Ascending aorta (tissue), 2 donors: ENCODE measurements around the gene RAB11FIP4. TPM values are rescaled to one million over a fixed set of nuclear protein-coding genes. Genes with fewer than 3 reads are reported as not detected.

Experiments used
- DNase-seq, 2 donors: peaks; one replicate each; pipeline ENCODE4 v3.0.0-alpha.2; 2019; ENCODE audit warnings: low spot score in 2 of 2
- H3K27ac ChIP-seq, 2 donors: fragments of 200-600 bp; sonication (generic); one replicate each; pipeline ENCODE4 v1.5.1; 2016 to 2017; ENCODE audit warnings: mild to moderate bottlenecking in 1 of 2
- H3K27me3 ChIP-seq: fragments of 200-600 bp; sonication (generic); one replicate; pipeline ENCODE4 v1.5.1; 2017
- H3K36me3 ChIP-seq, 2 donors: fragments of 200-600 bp; sonication (generic); one replicate each; pipeline ENCODE4 v1.5.1; 2016
- H3K4me1 ChIP-seq, 2 donors: fragments of 200-600 bp; sonication (generic); one replicate each; pipeline ENCODE4 v1.5.1; 2016 to 2017; ENCODE audit warnings: mild to moderate bottlenecking in 1 of 2
- H3K4me3 ChIP-seq, 2 donors: fragments of 200-600 bp; sonication (generic); one replicate each; pipeline ENCODE4 v1.5.1; 2016 to 2017; ENCODE audit warnings: mild to moderate bottlenecking in 1 of 2
- H3K9me3 ChIP-seq, 2 donors: fragments of 200-600 bp; sonication (generic); one replicate each; pipeline ENCODE4 v1.5.1; 2016
- intact Hi-C: fragments of 100-400 bp; cut with DNase I; formaldehyde crosslinking; loops from one replicate; pipeline ENCODE4 v1.15.1; 2023
- total RNA-seq: library from RNA; depleted of rRNA; stranded (reverse); fragments of >200 nt; gene quantifications from one replicate; pipeline ENCODE4 v1.1.0, GENCODE V29; 2016
- TF ChIP-seq, protein P1 (sequence below), 3 experiments: fragments of 200-600 bp in 2 of 3; fragments of 450-650 bp in 1 of 3; sonication (generic) in 2 of 3; IDR thresholded peaks; one replicate each; pipeline ENCODE4 v1.5.1; 2016 to 2019; ENCODE audit warnings: antibody characterized with exemption in 3 of 3, mild to moderate bottlenecking in 1 of 3, moderate library complexity in 1 of 3

Gene RAB11FIP4
- total RNA-seq, 1 donor from 2014 or later = 0.85 TPM

GRCh38 chr17:31443386-31443785 is 51.9 kb downstream of the RAB11FIP4 start:
- no peak for DNase-seq
- no peak overlapping the region for H3K27ac ChIP-seq
- intact Hi-C loops = no loop called here
- no peak overlapping the region for H3K4me3 ChIP-seq
- no peaks in the 10 kb centered on the region for H3K4me1 ChIP-seq
- no peaks in the 10 kb centered on the region for H3K9me3 ChIP-seq
- H3K36me3 ChIP-seq = no peaks in the 10 kb centered on the region
- TF ChIP-seq, protein P1, sequence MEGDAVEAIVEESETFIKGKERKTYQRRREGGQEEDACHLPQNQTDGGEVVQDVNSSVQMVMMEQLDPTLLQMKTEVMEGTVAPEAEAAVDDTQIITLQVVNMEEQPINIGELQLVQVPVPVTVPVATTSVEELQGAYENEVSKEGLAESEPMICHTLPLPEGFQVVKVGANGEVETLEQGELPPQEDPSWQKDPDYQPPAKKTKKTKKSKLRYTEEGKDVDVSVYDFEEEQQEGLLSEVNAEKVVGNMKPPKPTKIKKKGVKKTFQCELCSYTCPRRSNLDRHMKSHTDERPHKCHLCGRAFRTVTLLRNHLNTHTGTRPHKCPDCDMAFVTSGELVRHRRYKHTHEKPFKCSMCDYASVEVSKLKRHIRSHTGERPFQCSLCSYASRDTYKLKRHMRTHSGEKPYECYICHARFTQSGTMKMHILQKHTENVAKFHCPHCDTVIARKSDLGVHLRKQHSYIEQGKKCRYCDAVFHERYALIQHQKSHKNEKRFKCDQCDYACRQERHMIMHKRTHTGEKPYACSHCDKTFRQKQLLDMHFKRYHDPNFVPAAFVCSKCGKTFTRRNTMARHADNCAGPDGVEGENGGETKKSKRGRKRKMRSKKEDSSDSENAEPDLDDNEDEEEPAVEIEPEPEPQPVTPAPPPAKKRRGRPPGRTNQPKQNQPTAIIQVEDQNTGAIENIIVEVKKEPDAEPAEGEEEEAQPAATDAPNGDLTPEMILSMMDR (IDR thresholded peaks at IDR 0.05) = no peak
- no peaks in the 10 kb centered on the region for H3K27me3 ChIP-seq

GRCh38 chr17:31444026-31444425 is 52.6 kb downstream of the RAB11FIP4 start:
- Histone ChIP-seq H3K4me3 (no peak overlapping the region), H3K27ac (no peak overlapping the region), H3K27me3 (no peaks in the 10 kb centered on the region), H3K4me1 (no peaks in the 10 kb centered on the region), H3K9me3 (no peaks in the 10 kb centered on the region), H3K36me3 (no peaks in the 10 kb centered on the region)
- no peak for DNase-seq
- intact Hi-C loops = no loop called here
- TF ChIP-seq, protein P1 (IDR thresholded peaks at IDR 0.05) = no peak

DNA sequence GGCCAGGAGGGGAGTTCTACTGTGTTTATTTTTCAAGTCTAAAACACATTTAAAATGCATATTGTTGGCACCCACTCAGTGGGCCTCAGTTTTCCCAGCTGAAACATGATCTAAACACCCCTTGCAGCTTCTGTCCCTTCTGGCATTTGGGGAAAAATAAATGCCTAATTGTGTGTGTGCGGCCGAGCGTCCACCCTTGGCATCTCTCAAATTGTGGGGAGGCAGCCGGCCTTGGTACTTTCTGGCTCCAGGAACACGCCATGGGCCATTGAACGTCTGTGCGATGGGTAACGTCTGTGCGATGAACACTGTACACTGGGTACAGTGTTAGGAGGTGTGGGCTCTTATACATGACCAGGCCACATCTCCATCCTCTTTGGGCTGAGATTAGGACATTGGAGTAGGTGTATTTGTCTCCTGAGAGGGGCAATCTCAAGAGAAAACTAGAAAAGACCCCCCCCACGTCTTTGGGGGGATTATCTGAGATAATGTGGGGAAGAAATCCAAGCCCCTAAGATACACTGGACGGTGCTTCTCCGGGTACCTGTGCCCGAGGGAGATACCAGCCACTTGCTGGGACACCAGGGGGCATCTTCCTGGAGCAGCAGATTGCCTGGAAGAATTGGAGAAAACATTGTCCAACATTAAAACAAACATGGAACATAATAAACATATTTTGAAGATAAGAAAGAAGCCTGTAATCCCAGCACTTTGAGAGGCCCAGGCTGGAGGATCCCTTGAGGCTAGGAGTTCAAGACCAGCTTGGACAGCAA is 54.9 kb downstream of the RAB11FIP4 start:
- Histone ChIP-seq H3K4me1 (no peaks in the 10 kb centered on the region), H3K27ac (no peak overlapping the region), H3K36me3 (no peaks in the 10 kb centered on the region), H3K27me3 (no peaks in the 10 kb centered on the region), H3K4me3 (no peak overlapping the region), H3K9me3 (no peaks in the 10 kb centered on the region)
- no peak for DNase-seq
- intact Hi-C loops = no loop called here
- TF ChIP-seq, protein P1 (IDR thresholded peaks at IDR 0.05) = no peak

GRCh38 chr17:31448467-31449077 is 57.1 kb downstream of the RAB11FIP4 start:
- H3K4me1 ChIP-seq = no peaks in the 10 kb centered on the region
- H3K36me3 ChIP-seq = no peaks in the 10 kb centered on the region
- TF ChIP-seq, protein P1 (IDR thresholded peaks at IDR 0.05) = no peak
- intact Hi-C loops = no loop called here
- no peak overlapping the region for H3K27ac ChIP-seq
- DNase-seq = no peak
- no peaks in the 10 kb centered on the region for H3K9me3 ChIP-seq
- H3K4me3 ChIP-seq = no peak overlapping the region
- H3K27me3 ChIP-seq = no peaks in the 10 kb centered on the region

- no peaks in the 10 kb centered on the region for H3K36me3 ChIP-seq
- H3K9me3 ChIP-seq = no peaks in the 10 kb centered on the region
- no peak for DNase-seq
- intact Hi-C loops = no loop called here
- no peak overlapping the region for H3K4me3 ChIP-seq
- no peaks in the 10 kb centered on the region for H3K4me1 ChIP-seq
- H3K27ac ChIP-seq = no peak overlapping the region
- no peaks in the 10 kb centered on the region for H3K27me3 ChIP-seq
- TF ChIP-seq, protein P1 (IDR thresholded peaks at IDR 0.05) = no peak
Observed at GRCh38 chr17:31449111-31449510, 57.6 kb downstream of the RAB11FIP4 start.
